ENCODE measurements around the gene TMPRSS6. TPM values are rescaled to one million over a fixed set of nuclear protein-coding genes. Genes with fewer than 3 reads are reported as not detected.

TMPRSS6 gene
- total and polyA plus RNA-seq, 9 donors, result 0.04 to 2.4 (median 0.33) TPM; not detected in 6

DNA sequence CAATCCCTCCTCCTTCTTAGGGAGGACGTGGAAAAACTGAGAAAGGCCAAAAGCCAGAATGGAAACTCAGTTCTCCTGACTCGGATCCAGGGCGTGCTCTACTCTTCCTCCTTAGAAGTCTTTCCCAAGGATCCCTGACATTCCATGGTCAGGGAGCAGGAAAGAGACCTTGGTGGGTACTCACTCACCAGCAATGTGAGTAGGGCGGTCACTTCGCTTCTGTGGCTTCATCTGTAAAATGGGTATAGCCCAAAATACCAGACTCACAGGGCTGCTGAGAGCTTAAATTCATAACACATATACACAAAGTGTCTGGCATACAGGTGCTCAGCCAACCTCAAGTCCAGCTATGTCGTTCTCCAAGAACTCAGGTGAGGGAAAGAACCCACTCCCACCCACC lies 58.6 kb downstream of the TMPRSS6 start:
- TF ChIP-seq, protein P1, sequence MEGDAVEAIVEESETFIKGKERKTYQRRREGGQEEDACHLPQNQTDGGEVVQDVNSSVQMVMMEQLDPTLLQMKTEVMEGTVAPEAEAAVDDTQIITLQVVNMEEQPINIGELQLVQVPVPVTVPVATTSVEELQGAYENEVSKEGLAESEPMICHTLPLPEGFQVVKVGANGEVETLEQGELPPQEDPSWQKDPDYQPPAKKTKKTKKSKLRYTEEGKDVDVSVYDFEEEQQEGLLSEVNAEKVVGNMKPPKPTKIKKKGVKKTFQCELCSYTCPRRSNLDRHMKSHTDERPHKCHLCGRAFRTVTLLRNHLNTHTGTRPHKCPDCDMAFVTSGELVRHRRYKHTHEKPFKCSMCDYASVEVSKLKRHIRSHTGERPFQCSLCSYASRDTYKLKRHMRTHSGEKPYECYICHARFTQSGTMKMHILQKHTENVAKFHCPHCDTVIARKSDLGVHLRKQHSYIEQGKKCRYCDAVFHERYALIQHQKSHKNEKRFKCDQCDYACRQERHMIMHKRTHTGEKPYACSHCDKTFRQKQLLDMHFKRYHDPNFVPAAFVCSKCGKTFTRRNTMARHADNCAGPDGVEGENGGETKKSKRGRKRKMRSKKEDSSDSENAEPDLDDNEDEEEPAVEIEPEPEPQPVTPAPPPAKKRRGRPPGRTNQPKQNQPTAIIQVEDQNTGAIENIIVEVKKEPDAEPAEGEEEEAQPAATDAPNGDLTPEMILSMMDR (IDR thresholded peaks at IDR 0.05), result no peak
- TF ChIP-seq POLR2A (IDR thresholded peaks at IDR 0.05), result no peak
- TF ChIP-seq EP300 (IDR thresholded peaks at IDR 0.05), result no peak
- no peak for DNase-seq
- intact Hi-C loops (cut with DNase I), result loop anchor here in 1 of 4 donors (10.0 kb wide), 1 partner anchor 276 kb away; the partner anchor contains the start of gene IFT27
- 66 to 69% (median 67%) methylated on average over 6 of the region's 6 CpGs for WGBS, 3 donors
- peaks cover 5% of the 10 kb centered on the region for H3K4me1 ChIP-seq (ENCODE audit: insufficient read depth)
- H3K9me3 ChIP-seq, result no peaks in the 10 kb centered on the region
- no peak overlapping the region for H3K4me3 ChIP-seq
- no peak overlapping the region for H3K27ac ChIP-seq
- H3K36me3 ChIP-seq, result no peaks in the 10 kb centered on the region
- H3K27me3 ChIP-seq, result no peaks in the 10 kb centered on the region

- Histone ChIP-seq H3K27ac (no peak overlapping the region), H3K4me3 (no peak overlapping the region), H3K4me1 (ENCODE audit: insufficient read depth) (peaks cover 5% of the 10 kb centered on the region), H3K9me3 (no peaks in the 10 kb centered on the region), H3K36me3 (no peaks in the 10 kb centered on the region), H3K27me3 (no peaks in the 10 kb centered on the region)
- DNase-seq, result no peak
- WGBS, 3 donors, result 75 to 85% (median 80%) methylated on average over 2 of the region's 2 CpGs
- TF ChIP-seq, protein P1 (IDR thresholded peaks at IDR 0.05), result no peak
- TF ChIP-seq POLR2A (IDR thresholded peaks at IDR 0.05), result no peak
- no peak for TF ChIP-seq EP300 (IDR thresholded peaks at IDR 0.05)
- intact Hi-C loops (cut with DNase I), result loop anchor here in 1 of 4 donors (10.0 kb wide), 1 partner anchor 264 kb away; no protein-coding TSS in a partner anchor
These were observed 60.3 kb downstream of the TMPRSS6 start for GRCh38 chr22:37049224-37049623.

- H3K4me3 ChIP-seq, result no peak overlapping the region
- WGBS, 3 donors, result 70 to 80% (median 80%) methylated on average over 6 of the region's 6 CpGs
- no peak overlapping the region for H3K27ac ChIP-seq
- no peaks in the 10 kb centered on the region for H3K27me3 ChIP-seq
- TF ChIP-seq EP300 (IDR thresholded peaks at IDR 0.05) (no peak), POLR2A (IDR thresholded peaks at IDR 0.05) (no peak)
- TF ChIP-seq, protein P1 (IDR thresholded peaks at IDR 0.05), result no peak
- H3K36me3 ChIP-seq, result no peaks in the 10 kb centered on the region
- DNase-seq, result no peak
- no peaks in the 10 kb centered on the region for H3K9me3 ChIP-seq
- intact Hi-C loops (cut with DNase I), result loop anchor here in 1 of 4 donors (10.0 kb wide), 1 partner anchor 263 kb away; no protein-coding TSS in a partner anchor
- H3K4me1 ChIP-seq (ENCODE audit: insufficient read depth), result peaks cover 5% of the 10 kb centered on the region
These were observed 61.4 kb downstream of the TMPRSS6 start for GRCh38 chr22:37048133-37048532.

DNA sequence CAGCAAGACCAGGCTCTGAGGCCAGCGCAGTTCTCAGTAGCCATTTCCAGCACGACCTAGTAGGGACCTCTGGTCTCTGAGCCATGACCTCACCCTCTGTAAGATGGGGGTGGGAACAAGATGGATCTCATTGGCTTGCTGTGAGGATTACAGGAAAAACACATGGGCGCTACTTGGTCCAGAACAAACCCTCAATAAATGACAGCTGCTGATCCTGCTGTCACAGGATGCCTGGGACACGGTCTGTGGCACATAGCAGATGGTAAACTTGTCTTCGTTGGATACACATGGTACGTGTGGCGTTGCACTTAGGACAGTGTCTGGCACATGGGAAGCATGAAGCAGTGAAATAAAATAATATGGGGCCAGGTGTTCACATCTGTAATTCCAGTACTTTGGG lies 62.5 kb downstream of the TMPRSS6 start:
- no peak for DNase-seq
- Histone ChIP-seq H3K9me3 (no peaks in the 10 kb centered on the region), H3K27me3 (no peaks in the 10 kb centered on the region), H3K36me3 (no peaks in the 10 kb centered on the region), H3K4me3 (no peak overlapping the region), H3K4me1 (ENCODE audit: insufficient read depth) (peaks cover under 1% of the 10 kb centered on the region), H3K27ac (no peak overlapping the region)
- intact Hi-C loops (cut with DNase I), result loop anchor here in 1 of 4 donors (10.0 kb wide), 1 partner anchor 262 kb away; no protein-coding TSS in a partner anchor
- WGBS, 3 donors, result 84 to 90% (median 88%) methylated on average over 7 of the region's 7 CpGs
- TF ChIP-seq EP300 (IDR thresholded peaks at IDR 0.05) (no peak), POLR2A (IDR thresholded peaks at IDR 0.05) (no peak)
- TF ChIP-seq, protein P1 (IDR thresholded peaks at IDR 0.05), result no peak
